ENCODE data around the gene FMO5. TPM values are rescaled to one million over a fixed set of nuclear protein-coding genes. Genes with fewer than 3 reads are reported as not detected.
"Not testable (repeated sequence)": the region's sequence is repeated elsewhere in the genome, so short reads cannot be mapped to it uniquely, and the experiment has no call there.

The FMO5 gene
- total and polyA plus RNA-seq, 10 of the 15 experiments (the other 5 are each of a cell fraction or from before 2014, with no cell fraction given): 0.05 to 0.58 (median 0.19) TPM

GRCh38 chr1:147233903-147234302 is 8.8 kb upstream of the FMO5 start:
- H3K4me3 ChIP-seq; RAD21 ChIA-PET (ENCODE audit: unreplicated experiment); CTCF ChIA-PET; H3K27me3 ChIP-seq (replicated peaks in 1 of 2; ENCODE audit: control insufficient read depth in 2 of 2, insufficient read depth in 2 of 2, low read length in 1 of 2); in situ Hi-C loops (cut with MboI); DNase-seq (ENCODE audit: low read depth, low spot score); H4K20me1 ChIP-seq (ENCODE audit: control insufficient read depth, insufficient read depth); H3K79me2 ChIP-seq (ENCODE audit: control insufficient read depth, insufficient read depth, low read length); SMC1A ChIA-PET (ENCODE audit: uncharacterized antibody, unreplicated experiment); H3K36me3 ChIP-seq (ENCODE audit: control insufficient read depth in 2 of 2, insufficient read depth in 2 of 2, low read length in 1 of 2); FAIRE-seq; ATAC-seq; POLR2A ChIA-PET; H2AFZ ChIP-seq (ENCODE audit: control insufficient read depth, low read depth, low read length); H3K4me2 ChIP-seq (ENCODE audit: control insufficient read depth, insufficient read depth); H3K4me1 ChIP-seq (ENCODE audit: control insufficient read depth, insufficient read depth, low read length); H3K9ac ChIP-seq (ENCODE audit: control insufficient read depth, insufficient read depth, low read length); BruUV-seq (replicated peaks); intact Hi-C loops (cut with micrococcal nuclease; ENCODE audit: unreplicated experiment); H3K9me3 ChIP-seq (replicated peaks; ENCODE audit: control insufficient read depth, insufficient read depth, low read length); H3K27ac ChIP-seq (ENCODE audit: control insufficient read depth, insufficient read depth): not testable (repeated sequence)
- 49% methylated on average over 8 of the region's 8 CpGs for WGBS (ENCODE audit: insufficient coverage, insufficient replicate concordance, low lambda C conversion rate, missing lambda C conversion rate)

GRCh38 chr1:147231032-147231431 is 5.9 kb upstream of the FMO5 start:
- RAD21 ChIA-PET (ENCODE audit: unreplicated experiment); H3K36me3 ChIP-seq (ENCODE audit: control insufficient read depth in 2 of 2, insufficient read depth in 2 of 2, low read length in 1 of 2); intact Hi-C loops (cut with micrococcal nuclease; ENCODE audit: unreplicated experiment); H4K20me1 ChIP-seq (ENCODE audit: control insufficient read depth, insufficient read depth); H2AFZ ChIP-seq (ENCODE audit: control insufficient read depth, low read depth, low read length); H3K4me3 ChIP-seq; SMC1A ChIA-PET (ENCODE audit: uncharacterized antibody, unreplicated experiment); in situ Hi-C loops (cut with MboI); H3K4me1 ChIP-seq (ENCODE audit: control insufficient read depth, insufficient read depth, low read length); DNase-seq (ENCODE audit: low read depth, low spot score); H3K9ac ChIP-seq (ENCODE audit: control insufficient read depth, insufficient read depth, low read length); BruUV-seq (replicated peaks); FAIRE-seq; H3K9me3 ChIP-seq (replicated peaks; ENCODE audit: control insufficient read depth, insufficient read depth, low read length); H3K27me3 ChIP-seq (replicated peaks in 1 of 2; ENCODE audit: control insufficient read depth in 2 of 2, insufficient read depth in 2 of 2, low read length in 1 of 2); H3K4me2 ChIP-seq (ENCODE audit: control insufficient read depth, insufficient read depth); CTCF ChIA-PET; H3K27ac ChIP-seq (ENCODE audit: control insufficient read depth, insufficient read depth); POLR2A ChIA-PET; H3K79me2 ChIP-seq (ENCODE audit: control insufficient read depth, insufficient read depth, low read length); ATAC-seq: not testable (repeated sequence)
- 17% methylated on average over 3 of the region's 5 CpGs for WGBS (ENCODE audit: insufficient coverage, insufficient replicate concordance, low lambda C conversion rate, missing lambda C conversion rate)

Measured in GM12878 (cell line).